IPS-15b (cell line): Measurements from ENCODE around the gene PDE3A.
"Not testable (repeated sequence)": the region's sequence is repeated elsewhere in the genome, so short reads cannot be mapped to it uniquely, and the experiment has no call there.

ENCODE experiments used
- H3K27me3 ChIP-seq: one replicate; pipeline ENCODE4 v1.6.1; 2013; ENCODE audit warnings: low read length; ENCODE audit not compliant: control insufficient read depth, insufficient read depth
- H3K36me3 ChIP-seq: one replicate; pipeline ENCODE4 v1.6.1; 2013; ENCODE audit warnings: low read length; ENCODE audit not compliant: control insufficient read depth, insufficient read depth
- H3K4me1 ChIP-seq: one replicate; pipeline ENCODE4 v1.6.1; 2013; ENCODE audit warnings: mild to moderate bottlenecking, low read length; ENCODE audit not compliant: control insufficient read depth, insufficient read depth
- H3K4me3 ChIP-seq: one replicate; pipeline ENCODE4 v1.5.1; 2013; ENCODE audit warnings: low read depth, low read length
- H3K9ac ChIP-seq: one replicate; pipeline ENCODE4 v1.6.1; 2013; ENCODE audit warnings: low read depth, mild to moderate bottlenecking, low read length
- H3K9me3 ChIP-seq: one replicate; pipeline ENCODE4 v1.6.1; 2013; ENCODE audit warnings: mild to moderate bottlenecking, low read length; ENCODE audit not compliant: control insufficient read depth, insufficient read depth

Gene PDE3A

GRCh38 chr12:20525064-20525610 is 156.8 kb downstream of the PDE3A start:
- H3K36me3 ChIP-seq: no peaks in the 10 kb centered on the region

GRCh38 chr12:20527417-20528163 is 159.3 kb downstream of the PDE3A start:
- H3K9ac ChIP-seq: no peak overlapping the region
- no peaks in the 10 kb centered on the region for H3K9me3 ChIP-seq
- no peaks in the 10 kb centered on the region for H3K27me3 ChIP-seq
- H3K36me3 ChIP-seq: no peaks in the 10 kb centered on the region
- H3K4me3 ChIP-seq: no peak overlapping the region
- peaks cover 22% of the 10 kb centered on the region for H3K4me1 ChIP-seq

More at GRCh38 chr12:20525064-20525610, 156.8 kb downstream of the PDE3A start:
- no peak overlapping the region for H3K9ac ChIP-seq
- H3K4me3 ChIP-seq: no peak overlapping the region
- H3K27me3 ChIP-seq: no peaks in the 10 kb centered on the region
- peaks cover 22% of the 10 kb centered on the region for H3K4me1 ChIP-seq
- no peaks in the 10 kb centered on the region for H3K9me3 ChIP-seq

- no peak overlapping the region for H3K9ac ChIP-seq
- H3K4me3 ChIP-seq: no peak overlapping the region
Measured at GRCh38 chr12:20528208-20528607, 159.9 kb downstream of the PDE3A start.

GRCh38 chr12:20546267-20546666 is 177.9 kb downstream of the PDE3A start:
- H3K27me3 ChIP-seq: no peaks in the 10 kb centered on the region
- no peak overlapping the region for H3K4me3 ChIP-seq
- H3K9me3 ChIP-seq: no peaks in the 10 kb centered on the region
- H3K36me3 ChIP-seq: no peaks in the 10 kb centered on the region
- H3K4me1 ChIP-seq: no peaks in the 10 kb centered on the region
- no peak overlapping the region for H3K9ac ChIP-seq

More at GRCh38 chr12:20528208-20528607, 159.9 kb downstream of the PDE3A start:
- Histone ChIP-seq H3K9me3 (no peaks in the 10 kb centered on the region), H3K4me1 (peaks cover 19% of the 10 kb centered on the region), H3K36me3 (no peaks in the 10 kb centered on the region), H3K27me3 (no peaks in the 10 kb centered on the region)

- no peaks in the 10 kb centered on the region for H3K27me3 ChIP-seq
- H3K36me3 ChIP-seq: no peaks in the 10 kb centered on the region
- no peak overlapping the region for H3K4me3 ChIP-seq
- no peaks in the 10 kb centered on the region for H3K9me3 ChIP-seq
- H3K4me1 ChIP-seq: no peaks in the 10 kb centered on the region
- H3K9ac ChIP-seq: no peak overlapping the region
Measured at GRCh38 chr12:20547816-20548575, 179.7 kb downstream of the PDE3A start.

- H3K4me3 ChIP-seq: no peak overlapping the region
- H3K4me1 ChIP-seq: no peaks in the 10 kb centered on the region
- no peaks in the 10 kb centered on the region for H3K36me3 ChIP-seq
- no peaks in the 10 kb centered on the region for H3K9me3 ChIP-seq
- no peaks in the 10 kb centered on the region for H3K27me3 ChIP-seq
- H3K9ac ChIP-seq: no peak overlapping the region
Measured at GRCh38 chr12:20548611-20549010, 180.3 kb downstream of the PDE3A start.

GRCh38 chr12:20549108-20549719 is 180.9 kb downstream of the PDE3A start:
- Histone ChIP-seq H3K9ac (no peak overlapping the region), H3K36me3 (no peaks in the 10 kb centered on the region)

GRCh38 chr12:20551742-20552442 is 183.6 kb downstream of the PDE3A start:
- not testable (repeated sequence) for H3K9ac ChIP-seq, H3K36me3 ChIP-seq, H3K9me3 ChIP-seq, H3K4me1 ChIP-seq, H3K27me3 ChIP-seq, H3K4me3 ChIP-seq

More at GRCh38 chr12:20549108-20549719, 180.9 kb downstream of the PDE3A start:
- Histone ChIP-seq H3K9me3 (no peaks in the 10 kb centered on the region), H3K27me3 (no peaks in the 10 kb centered on the region), H3K4me1 (no peaks in the 10 kb centered on the region), H3K4me3 (no peak overlapping the region)

GRCh38 chr12:20552586-20552985 is 184.2 kb downstream of the PDE3A start:
- not testable (repeated sequence) for H3K9ac ChIP-seq, H3K36me3 ChIP-seq, H3K4me3 ChIP-seq, H3K9me3 ChIP-seq, H3K27me3 ChIP-seq, H3K4me1 ChIP-seq

- Histone ChIP-seq H3K9ac (no peak overlapping the region), H3K4me3 (no peak overlapping the region), H3K27me3 (no peaks in the 10 kb centered on the region), H3K4me1 (no peaks in the 10 kb centered on the region), H3K36me3 (no peaks in the 10 kb centered on the region), H3K9me3 (no peaks in the 10 kb centered on the region)
Measured at GRCh38 chr12:20555015-20555414, 186.7 kb downstream of the PDE3A start.

GRCh38 chr12:20555771-20556170 is 187.4 kb downstream of the PDE3A start:
- Histone ChIP-seq H3K9me3 (no peaks in the 10 kb centered on the region), H3K36me3 (no peaks in the 10 kb centered on the region), H3K4me1 (no peaks in the 10 kb centered on the region), H3K9ac (no peak overlapping the region), H3K27me3 (no peaks in the 10 kb centered on the region), H3K4me3 (no peak overlapping the region)
